ENCODE data around the gene SPG21.

The SPG21 gene

GRCh38 chr15:64989416-64990167 lies at the start of gene SPG21:
SPG21 (minus strand) TSS chr15:64989914; CDS start chr15:64983569, 6,345 bp downstream.
- Histone ChIP-seq H3K9ac (ENCODE audit: low read depth in 1 of 2, low read length in 2 of 2) (peak within 1 kb of the TSS; percentile 95 to 96), H3K27me3 (ENCODE audit: control insufficient read depth in 2 of 2, insufficient read depth in 2 of 2, low read length in 2 of 2) (no peaks in the 10 kb centered on the region), H3K4me1 (ENCODE audit: control insufficient read depth in 2 of 2, insufficient read depth in 2 of 2, low read length in 2 of 2) (peaks cover 11 to 18% of the 10 kb centered on the region in 2 donors), H3K36me3 (ENCODE audit: control insufficient read depth in 2 of 2, insufficient read depth in 2 of 2, low read length in 2 of 2) (peaks cover 0 to 3% of the 10 kb centered on the region in 2 donors), H3K4me3 (ENCODE audit: low read length in 2 of 2) (peak within 1 kb of the TSS; percentile 94 to 100), H3K27ac (ENCODE audit: low read depth in 2 of 2, low read length in 2 of 2) (peak within 1 kb of the TSS; percentile 86 to 90), H3K9me3 (ENCODE audit: control insufficient read depth in 2 of 2, low read length in 2 of 2) (no peaks in the 10 kb centered on the region)

- Histone ChIP-seq H3K9me3 (ENCODE audit: control insufficient read depth in 2 of 2, low read length in 2 of 2) (no peaks in the 10 kb centered on the region), H3K4me3 (ENCODE audit: low read length in 2 of 2) (no peak overlapping the region), H3K4me1 (ENCODE audit: control insufficient read depth in 2 of 2, insufficient read depth in 2 of 2, low read length in 2 of 2) (peaks cover 23 to 29% of the 10 kb centered on the region in 2 donors), H3K36me3 (ENCODE audit: control insufficient read depth in 2 of 2, insufficient read depth in 2 of 2, low read length in 2 of 2) (no peaks in the 10 kb centered on the region), H3K27ac (ENCODE audit: low read depth in 2 of 2, low read length in 2 of 2) (no peak overlapping the region), H3K27me3 (ENCODE audit: control insufficient read depth in 2 of 2, insufficient read depth in 2 of 2, low read length in 2 of 2) (no peaks in the 10 kb centered on the region), H3K9ac (ENCODE audit: low read depth in 1 of 2, low read length in 2 of 2) (no peak overlapping the region)
Observed at GRCh38 chr15:65038836-65039235, 49.1 kb upstream of the SPG21 start.

- no peaks in the 10 kb centered on the region for H3K27me3 ChIP-seq (ENCODE audit: control insufficient read depth in 2 of 2, insufficient read depth in 2 of 2, low read length in 2 of 2)
- no peak overlapping the region for H3K4me3 ChIP-seq (ENCODE audit: low read length in 2 of 2)
- H3K36me3 ChIP-seq (ENCODE audit: control insufficient read depth in 2 of 2, insufficient read depth in 2 of 2, low read length in 2 of 2) = no peaks in the 10 kb centered on the region
- H3K27ac ChIP-seq (ENCODE audit: low read depth in 2 of 2, low read length in 2 of 2) = no peak overlapping the region
- no peaks in the 10 kb centered on the region for H3K9me3 ChIP-seq (ENCODE audit: control insufficient read depth in 2 of 2, low read length in 2 of 2)
- H3K9ac ChIP-seq (ENCODE audit: low read depth in 1 of 2, low read length in 2 of 2) = no peak overlapping the region
- H3K4me1 ChIP-seq (ENCODE audit: control insufficient read depth in 2 of 2, insufficient read depth in 2 of 2, low read length in 2 of 2) = peaks cover 22 to 28% of the 10 kb centered on the region in 2 donors
Observed at GRCh38 chr15:65038428-65038827, 48.7 kb upstream of the SPG21 start.

GRCh38 chr15:65037309-65037708 lies 47.6 kb upstream of the SPG21 start:
- Histone ChIP-seq H3K4me1 (ENCODE audit: control insufficient read depth in 2 of 2, insufficient read depth in 2 of 2, low read length in 2 of 2) (peaks cover 15 to 21% of the 10 kb centered on the region in 2 donors), H3K9me3 (ENCODE audit: control insufficient read depth in 2 of 2, low read length in 2 of 2) (no peaks in the 10 kb centered on the region), H3K36me3 (ENCODE audit: control insufficient read depth in 2 of 2, insufficient read depth in 2 of 2, low read length in 2 of 2) (no peaks in the 10 kb centered on the region), H3K4me3 (ENCODE audit: low read length in 2 of 2) (peak overlapping the region in 1 of 2 donors; percentile 7), H3K27me3 (ENCODE audit: control insufficient read depth in 2 of 2, insufficient read depth in 2 of 2, low read length in 2 of 2) (no peaks in the 10 kb centered on the region), H3K9ac (ENCODE audit: low read depth in 1 of 2, low read length in 2 of 2) (no peak overlapping the region), H3K27ac (ENCODE audit: low read depth in 2 of 2, low read length in 2 of 2) (peak overlapping the region; percentile 34 to 43)

- Histone ChIP-seq H3K27me3 (ENCODE audit: control insufficient read depth in 2 of 2, insufficient read depth in 2 of 2, low read length in 2 of 2) (no peaks in the 10 kb centered on the region), H3K9me3 (ENCODE audit: control insufficient read depth in 2 of 2, low read length in 2 of 2) (no peaks in the 10 kb centered on the region), H3K9ac (ENCODE audit: low read depth in 1 of 2, low read length in 2 of 2) (no peak overlapping the region), H3K36me3 (ENCODE audit: control insufficient read depth in 2 of 2, insufficient read depth in 2 of 2, low read length in 2 of 2) (no peaks in the 10 kb centered on the region), H3K4me3 (ENCODE audit: low read length in 2 of 2) (no peak overlapping the region), H3K4me1 (ENCODE audit: control insufficient read depth in 2 of 2, insufficient read depth in 2 of 2, low read length in 2 of 2) (peaks cover 7 to 13% of the 10 kb centered on the region in 2 donors), H3K27ac (ENCODE audit: low read depth in 2 of 2, low read length in 2 of 2) (no peak overlapping the region)
Observed at GRCh38 chr15:65034719-65035118, 45.0 kb upstream of the SPG21 start.

GRCh38 chr15:65033659-65034269 lies 44.0 kb upstream of the SPG21 start:
- Histone ChIP-seq H3K4me3 (ENCODE audit: low read length in 2 of 2) (no peak overlapping the region), H3K27ac (ENCODE audit: low read depth in 2 of 2, low read length in 2 of 2) (no peak overlapping the region), H3K36me3 (ENCODE audit: control insufficient read depth in 2 of 2, insufficient read depth in 2 of 2, low read length in 2 of 2) (no peaks in the 10 kb centered on the region), H3K27me3 (ENCODE audit: control insufficient read depth in 2 of 2, insufficient read depth in 2 of 2, low read length in 2 of 2) (no peaks in the 10 kb centered on the region), H3K4me1 (ENCODE audit: control insufficient read depth in 2 of 2, insufficient read depth in 2 of 2, low read length in 2 of 2) (peaks cover 7 to 13% of the 10 kb centered on the region in 2 donors), H3K9ac (ENCODE audit: low read depth in 1 of 2, low read length in 2 of 2) (no peak overlapping the region), H3K9me3 (ENCODE audit: control insufficient read depth in 2 of 2, low read length in 2 of 2) (no peaks in the 10 kb centered on the region)

GRCh38 chr15:65032801-65033537 lies 43.3 kb upstream of the SPG21 start:
- Histone ChIP-seq H3K4me3 (ENCODE audit: low read length in 2 of 2) (peak overlapping the region in 1 of 2 donors; percentile 25), H3K27me3 (ENCODE audit: control insufficient read depth in 2 of 2, insufficient read depth in 2 of 2, low read length in 2 of 2) (no peaks in the 10 kb centered on the region), H3K27ac (ENCODE audit: low read depth in 2 of 2, low read length in 2 of 2) (no peak overlapping the region), H3K4me1 (ENCODE audit: control insufficient read depth in 2 of 2, insufficient read depth in 2 of 2, low read length in 2 of 2) (peaks cover 14 to 19% of the 10 kb centered on the region in 2 donors), H3K9me3 (ENCODE audit: control insufficient read depth in 2 of 2, low read length in 2 of 2) (no peaks in the 10 kb centered on the region), H3K9ac (ENCODE audit: low read depth in 1 of 2, low read length in 2 of 2) (peak overlapping the region in 1 of 2 donors; percentile 29), H3K36me3 (ENCODE audit: control insufficient read depth in 2 of 2, insufficient read depth in 2 of 2, low read length in 2 of 2) (no peaks in the 10 kb centered on the region)

- peak overlapping the region; percentile 84 to 93 for H3K4me3 ChIP-seq (ENCODE audit: low read length in 2 of 2)
- no peaks in the 10 kb centered on the region for H3K9me3 ChIP-seq (ENCODE audit: control insufficient read depth in 2 of 2, low read length in 2 of 2)
- peaks cover 16 to 18% of the 10 kb centered on the region in 2 donors for H3K4me1 ChIP-seq (ENCODE audit: control insufficient read depth in 2 of 2, insufficient read depth in 2 of 2, low read length in 2 of 2)
- no peak overlapping the region for H3K27ac ChIP-seq (ENCODE audit: low read depth in 2 of 2, low read length in 2 of 2)
- no peaks in the 10 kb centered on the region for H3K27me3 ChIP-seq (ENCODE audit: control insufficient read depth in 2 of 2, insufficient read depth in 2 of 2, low read length in 2 of 2)
- H3K9ac ChIP-seq (ENCODE audit: low read depth in 1 of 2, low read length in 2 of 2) = no peak overlapping the region
- H3K36me3 ChIP-seq (ENCODE audit: control insufficient read depth in 2 of 2, insufficient read depth in 2 of 2, low read length in 2 of 2) = peaks cover 12 to 15% of the 10 kb centered on the region in 2 donors
Observed at GRCh38 chr15:65029736-65030208, 40.1 kb upstream of the SPG21 start.

- Histone ChIP-seq H3K4me3 (ENCODE audit: low read length in 2 of 2) (peak within 1 kb of the TSS; percentile 84 to 93), H3K27ac (ENCODE audit: low read depth in 2 of 2, low read length in 2 of 2) (peak within 1 kb of the TSS; percentile 63 to 76), H3K36me3 (ENCODE audit: control insufficient read depth in 2 of 2, insufficient read depth in 2 of 2, low read length in 2 of 2) (peaks cover 15 to 21% of the 10 kb centered on the region in 2 donors), H3K27me3 (ENCODE audit: control insufficient read depth in 2 of 2, insufficient read depth in 2 of 2, low read length in 2 of 2) (no peaks in the 10 kb centered on the region), H3K4me1 (ENCODE audit: control insufficient read depth in 2 of 2, insufficient read depth in 2 of 2, low read length in 2 of 2) (peaks cover 16 to 18% of the 10 kb centered on the region in 2 donors), H3K9ac (ENCODE audit: low read depth in 1 of 2, low read length in 2 of 2) (peak within 1 kb of the TSS; percentile 83 to 91), H3K9me3 (ENCODE audit: control insufficient read depth in 2 of 2, low read length in 2 of 2) (no peaks in the 10 kb centered on the region)
Observed at GRCh38 chr15:65028921-65029735, 39.4 kb upstream of the SPG21 start, which contains the start of gene MTFMT. MTFMT (minus strand) TSS chr15:65029639; CDS start chr15:65029613, 26 bp downstream.

Measured in mucosa of rectum (tissue), 2 donors.